ENCODE results near the gene MAP2K1. TPM values are rescaled to one million over a fixed set of nuclear protein-coding genes. Genes with fewer than 3 reads are reported as not detected.

MAP2K1 gene
- total RNA-seq, 1 experiment from 2014 or later: 63.7 TPM

DNA sequence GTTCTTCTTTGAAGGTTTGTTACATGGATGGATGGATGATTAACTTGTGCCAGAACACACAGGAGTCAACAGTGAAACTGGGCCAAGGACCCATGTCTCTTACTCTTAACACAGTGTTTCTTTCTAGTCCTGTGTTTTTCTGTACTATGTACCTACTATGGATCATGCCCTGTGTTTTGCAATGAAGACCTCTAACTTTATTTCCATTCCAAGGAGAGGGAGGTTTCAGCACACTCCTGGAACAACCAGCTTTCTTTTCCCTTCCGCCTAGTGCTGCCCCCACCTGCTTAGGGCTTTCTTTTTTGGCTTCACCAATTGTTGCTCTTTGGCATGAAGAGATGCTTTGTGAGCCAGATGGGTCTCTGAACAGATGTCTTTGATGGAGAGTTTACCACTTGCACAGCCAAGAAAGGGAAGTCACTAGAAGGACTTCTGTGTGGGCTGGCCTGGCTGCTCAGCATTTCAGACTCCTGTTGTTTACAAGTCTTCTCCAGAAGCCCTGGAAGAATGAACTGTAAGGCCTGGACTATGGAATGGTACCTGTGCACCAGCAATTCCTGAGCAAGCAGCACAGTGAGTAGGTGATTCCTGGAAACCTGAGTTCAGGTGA, 66.4 kb downstream of the MAP2K1 start:
- intact Hi-C loops (cut with micrococcal nuclease; ENCODE audit: unreplicated experiment): no loop called here
- CTCF ChIA-PET: no interaction called here
- BruUV-seq (replicated peaks): no TSS peak
- Mint-ChIP-seq H3K36me3 (ENCODE audit: insufficient read depth, unreplicated experiment) (peaks cover 18% of the 10 kb centered on the region), H3K9me3 (ENCODE audit: unreplicated experiment) (no peaks in the 10 kb centered on the region), H3K4me3 (ENCODE audit: unreplicated experiment) (no peak overlapping the region), H3K27ac (ENCODE audit: unreplicated experiment) (no peak overlapping the region), H3K4me1 (ENCODE audit: low read depth, unreplicated experiment) (no peaks in the 10 kb centered on the region), H3K27me3 (ENCODE audit: insufficient read depth, unreplicated experiment) (no peaks in the 10 kb centered on the region)
- H3K36me3 ChIP-seq (ENCODE audit: control insufficient read depth, insufficient read depth, low read length): no peaks in the 10 kb centered on the region
- POLR2A ChIA-PET: no interaction called here
- no peaks in the 10 kb centered on the region for H3K27me3 ChIP-seq (replicated peaks; ENCODE audit: control insufficient read depth, insufficient read depth, low read length)
- no peak for DNase-seq
- no peak overlapping the region for H3K4me3 ChIP-seq (ENCODE audit: low read depth, low read length)
- TF ChIP-seq, protein P1, sequence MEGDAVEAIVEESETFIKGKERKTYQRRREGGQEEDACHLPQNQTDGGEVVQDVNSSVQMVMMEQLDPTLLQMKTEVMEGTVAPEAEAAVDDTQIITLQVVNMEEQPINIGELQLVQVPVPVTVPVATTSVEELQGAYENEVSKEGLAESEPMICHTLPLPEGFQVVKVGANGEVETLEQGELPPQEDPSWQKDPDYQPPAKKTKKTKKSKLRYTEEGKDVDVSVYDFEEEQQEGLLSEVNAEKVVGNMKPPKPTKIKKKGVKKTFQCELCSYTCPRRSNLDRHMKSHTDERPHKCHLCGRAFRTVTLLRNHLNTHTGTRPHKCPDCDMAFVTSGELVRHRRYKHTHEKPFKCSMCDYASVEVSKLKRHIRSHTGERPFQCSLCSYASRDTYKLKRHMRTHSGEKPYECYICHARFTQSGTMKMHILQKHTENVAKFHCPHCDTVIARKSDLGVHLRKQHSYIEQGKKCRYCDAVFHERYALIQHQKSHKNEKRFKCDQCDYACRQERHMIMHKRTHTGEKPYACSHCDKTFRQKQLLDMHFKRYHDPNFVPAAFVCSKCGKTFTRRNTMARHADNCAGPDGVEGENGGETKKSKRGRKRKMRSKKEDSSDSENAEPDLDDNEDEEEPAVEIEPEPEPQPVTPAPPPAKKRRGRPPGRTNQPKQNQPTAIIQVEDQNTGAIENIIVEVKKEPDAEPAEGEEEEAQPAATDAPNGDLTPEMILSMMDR (IDR thresholded peaks at IDR 0.05; ENCODE audit: insufficient read depth in 1 of 2, low read depth in 1 of 2, low read length in 1 of 2, severe bottlenecking in 1 of 2, unreplicated experiment in 1 of 2): no peak
- no peaks in the 10 kb centered on the region for H3K9me3 ChIP-seq
- H3K4me1 ChIP-seq: no peaks in the 10 kb centered on the region

- H3K36me3 Mint-ChIP-seq (ENCODE audit: insufficient read depth, unreplicated experiment): peaks cover 20% of the 10 kb centered on the region
- H3K4me3 Mint-ChIP-seq (ENCODE audit: unreplicated experiment): no peak overlapping the region
- DNase-seq: no peak
- TF ChIP-seq, protein P1 (IDR thresholded peaks at IDR 0.05; ENCODE audit: insufficient read depth in 1 of 2, low read depth in 1 of 2, low read length in 1 of 2, severe bottlenecking in 1 of 2, unreplicated experiment in 1 of 2): no peak
- Histone ChIP-seq H3K27me3 (replicated peaks; ENCODE audit: control insufficient read depth, insufficient read depth, low read length) (no peaks in the 10 kb centered on the region), H3K36me3 (ENCODE audit: control insufficient read depth, insufficient read depth, low read length) (no peaks in the 10 kb centered on the region), H3K4me3 (ENCODE audit: low read depth, low read length) (no peak overlapping the region), H3K4me1 (no peaks in the 10 kb centered on the region), H3K9me3 (no peaks in the 10 kb centered on the region)
- CTCF ChIA-PET: no interaction called here
- POLR2A ChIA-PET: no interaction called here
- H3K27ac Mint-ChIP-seq (ENCODE audit: unreplicated experiment): no peak overlapping the region
- intact Hi-C loops (cut with micrococcal nuclease; ENCODE audit: unreplicated experiment): no loop called here
- H3K9me3 Mint-ChIP-seq (ENCODE audit: unreplicated experiment): no peaks in the 10 kb centered on the region
- H3K27me3 Mint-ChIP-seq (ENCODE audit: insufficient read depth, unreplicated experiment): no peaks in the 10 kb centered on the region
- H3K4me1 Mint-ChIP-seq (ENCODE audit: low read depth, unreplicated experiment): no peaks in the 10 kb centered on the region
- no TSS peak for BruUV-seq (replicated peaks)
Observed at GRCh38 chr15:66454143-66454542, 67.4 kb downstream of the MAP2K1 start.

- H3K9me3 Mint-ChIP-seq (ENCODE audit: unreplicated experiment): no peaks in the 10 kb centered on the region
- no TSS peak for BruUV-seq (replicated peaks)
- no peak overlapping the region for H3K27ac Mint-ChIP-seq (ENCODE audit: unreplicated experiment)
- Histone ChIP-seq H3K4me1 (no peaks in the 10 kb centered on the region; the same call in 1 of the 2 replicates), H3K36me3 (ENCODE audit: control insufficient read depth, insufficient read depth, low read length) (no peaks in the 10 kb centered on the region), H3K27me3 (replicated peaks; ENCODE audit: control insufficient read depth, insufficient read depth, low read length) (no peaks in the 10 kb centered on the region), H3K4me3 (ENCODE audit: low read depth, low read length) (no peak overlapping the region), H3K9me3 (no peaks in the 10 kb centered on the region)
- POLR2A ChIA-PET: no interaction called here
- H3K4me1 Mint-ChIP-seq (ENCODE audit: low read depth, unreplicated experiment): peaks cover 10% of the 10 kb centered on the region
- CTCF ChIA-PET: no interaction called here
- H3K4me3 Mint-ChIP-seq (ENCODE audit: unreplicated experiment): no peak overlapping the region
- no peaks in the 10 kb centered on the region for H3K27me3 Mint-ChIP-seq (ENCODE audit: insufficient read depth, unreplicated experiment)
- intact Hi-C loops (cut with micrococcal nuclease; ENCODE audit: unreplicated experiment): no loop called here
- TF ChIP-seq, protein P1 (IDR thresholded peaks at IDR 0.05; ENCODE audit: insufficient read depth in 1 of 2, low read depth in 1 of 2, low read length in 1 of 2, severe bottlenecking in 1 of 2, unreplicated experiment in 1 of 2): no peak
- peaks cover 26% of the 10 kb centered on the region for H3K36me3 Mint-ChIP-seq (ENCODE audit: insufficient read depth, unreplicated experiment)
- no peak for DNase-seq
Observed at GRCh38 chr15:66456211-66456610, 69.5 kb downstream of the MAP2K1 start.

Data from Caco-2 (cell line).